ENCODE measurements around the gene SLC15A2. TPM values are rescaled to one million over a fixed set of nuclear protein-coding genes. Genes with fewer than 3 reads are reported as not detected.

The SLC15A2 gene
- total RNA-seq, 1 donor from 2014 or later = 0.63 TPM

- Histone ChIP-seq H3K27me3 (ENCODE audit: control insufficient read depth, insufficient read depth, low read length) (no peaks in the 10 kb centered on the region), H3K4me3 (ENCODE audit: low read depth, low read length) (no peak overlapping the region)
- no peak for DNase-seq (ENCODE audit: low read depth)
These were observed 85.7 kb downstream of the SLC15A2 start for GRCh38 chr3:121979734-121980449.

GRCh38 chr3:121980450-121980796, 86.2 kb downstream of the SLC15A2 start:
- Histone ChIP-seq H3K27me3 (ENCODE audit: control insufficient read depth, insufficient read depth, low read length) (no peaks in the 10 kb centered on the region), H3K36me3 (ENCODE audit: control insufficient read depth, insufficient read depth, low read length) (no peaks in the 10 kb centered on the region), H3K4me3 (ENCODE audit: low read depth, low read length) (no peak overlapping the region)
- TF ChIP-seq CTCF (IDR thresholded peaks at IDR 0.05; ENCODE audit: insufficient read depth, low read length, poor library complexity, severe bottlenecking) = no peak
- no peak for DNase-seq (ENCODE audit: low read depth)

More at GRCh38 chr3:121979734-121980449, 85.7 kb downstream of the SLC15A2 start:
- no peak for TF ChIP-seq CTCF (IDR thresholded peaks at IDR 0.05; ENCODE audit: insufficient read depth, low read length, poor library complexity, severe bottlenecking)
- H3K36me3 ChIP-seq (ENCODE audit: control insufficient read depth, insufficient read depth, low read length) = no peaks in the 10 kb centered on the region

GRCh38 chr3:121981473-121981872, 87.3 kb downstream of the SLC15A2 start:
- Histone ChIP-seq H3K4me3 (ENCODE audit: low read depth, low read length) (no peak overlapping the region), H3K27me3 (ENCODE audit: control insufficient read depth, insufficient read depth, low read length) (no peaks in the 10 kb centered on the region)
- DNase-seq (ENCODE audit: low read depth) = no peak

GRCh38 chr3:121985846-121986245, 91.6 kb downstream of the SLC15A2 start:
- Histone ChIP-seq H3K36me3 (ENCODE audit: control insufficient read depth, insufficient read depth, low read length) (no peaks in the 10 kb centered on the region), H3K4me3 (ENCODE audit: low read depth, low read length) (no peak overlapping the region), H3K27me3 (ENCODE audit: control insufficient read depth, insufficient read depth, low read length) (no peaks in the 10 kb centered on the region)
- DNase-seq (ENCODE audit: low read depth) = no peak
- no peak for TF ChIP-seq CTCF (IDR thresholded peaks at IDR 0.05; ENCODE audit: insufficient read depth, low read length, poor library complexity, severe bottlenecking)

More at GRCh38 chr3:121981473-121981872, 87.3 kb downstream of the SLC15A2 start:
- H3K36me3 ChIP-seq (ENCODE audit: control insufficient read depth, insufficient read depth, low read length) = no peaks in the 10 kb centered on the region
- TF ChIP-seq CTCF (IDR thresholded peaks at IDR 0.05; ENCODE audit: insufficient read depth, low read length, poor library complexity, severe bottlenecking) = no peak

GRCh38 chr3:121988146-121988545, 93.9 kb downstream of the SLC15A2 start:
- H3K27me3 ChIP-seq (ENCODE audit: control insufficient read depth, insufficient read depth, low read length) = no peaks in the 10 kb centered on the region
- TF ChIP-seq CTCF (IDR thresholded peaks at IDR 0.05; ENCODE audit: insufficient read depth, low read length, poor library complexity, severe bottlenecking) = no peak
- H3K4me3 ChIP-seq (ENCODE audit: low read depth, low read length) = no peak overlapping the region
- DNase-seq (ENCODE audit: low read depth) = no peak
- H3K36me3 ChIP-seq (ENCODE audit: control insufficient read depth, insufficient read depth, low read length) = no peaks in the 10 kb centered on the region

GRCh38 chr3:121989943-121990342, 95.7 kb downstream of the SLC15A2 start:
- no peak overlapping the region for H3K4me3 ChIP-seq (ENCODE audit: low read depth, low read length)
- no peak for TF ChIP-seq CTCF (IDR thresholded peaks at IDR 0.05; ENCODE audit: insufficient read depth, low read length, poor library complexity, severe bottlenecking)
- no peaks in the 10 kb centered on the region for H3K27me3 ChIP-seq (ENCODE audit: control insufficient read depth, insufficient read depth, low read length)
- no peak for DNase-seq (ENCODE audit: low read depth)
- H3K36me3 ChIP-seq (ENCODE audit: control insufficient read depth, insufficient read depth, low read length) = no peaks in the 10 kb centered on the region

Data from kidney epithelial cell (primary cell).